Caco-2 (cell line): ENCODE measurements around the gene GH1. TPM values are rescaled to one million over a fixed set of nuclear protein-coding genes. Genes with fewer than 3 reads are reported as not detected.
"Not testable (repeated sequence)": the region's sequence is repeated elsewhere in the genome, so short reads cannot be mapped to it uniquely, and the experiment has no call there.

Experiments used
- BruUV-seq: library from RNA; stranded (reverse); fragments of 400-500 nt; replicated peaks from 2 replicates; lab custom pipeline; 2021; lab: Mats Ljungman, UMichigan
- CTCF ChIA-PET: fragments of 300-600 bp; sonication (Branson Sonifier 250); formaldehyde crosslinking; loops from one replicate; lab custom pipeline; 2022; ENCODE audit warnings: antibody characterized with exemption; lab: Charles Lee
- POLR2A ChIA-PET: fragments of 300-600 bp; sonication (Branson Sonifier 250); formaldehyde crosslinking; loops from one replicate; lab custom pipeline; 2022; ENCODE audit warnings: antibody characterized with exemption; lab: Charles Lee
- DNase-seq, 2 experiments: peaks; one replicate each; pipeline versions ENCODE4 v3.0.0 to v3.0.0-alpha.2; 2020 to 2022
- H3K27me3 ChIP-seq: replicated peaks from 2 replicates; pipeline ENCODE4 v1.6.0; 2011; ENCODE audit warnings: low read length; ENCODE audit not compliant: control insufficient read depth, insufficient read depth
- H3K36me3 ChIP-seq: 2 replicates; pipeline ENCODE4 v1.5.1; 2011; ENCODE audit warnings: low read length; ENCODE audit not compliant: control insufficient read depth, insufficient read depth
- H3K4me1 ChIP-seq: fragments of 250-450 bp; sonication (Bioruptor Pico); 2 replicates; pipeline ENCODE4 v1.5.1; 2020; ENCODE audit warnings: mild to moderate bottlenecking
- H3K4me3 ChIP-seq: 2 replicates; pipeline ENCODE4 v1.5.1; 2011; ENCODE audit warnings: low read depth, mild to moderate bottlenecking, control low read depth, low read length
- H3K9me3 ChIP-seq: fragments of 250-450 bp; sonication (Bioruptor Pico); 2 replicates; pipeline ENCODE4 v1.5.1; 2020; ENCODE audit warnings: mild to moderate bottlenecking, moderate library complexity
- H3K27ac Mint-ChIP-seq: one replicate; pipeline ENCODE4 v1.8.0; 2022; ENCODE audit warnings: mixed read lengths; ENCODE audit not compliant: unreplicated experiment
- H3K27me3 Mint-ChIP-seq: one replicate; pipeline ENCODE4 v1.8.0; 2022; ENCODE audit warnings: mixed read lengths; ENCODE audit not compliant: insufficient read depth, unreplicated experiment
- H3K36me3 Mint-ChIP-seq: one replicate; pipeline ENCODE4 v1.8.0; 2022; ENCODE audit warnings: mild to moderate bottlenecking, mixed read lengths; ENCODE audit not compliant: insufficient read depth, unreplicated experiment
- H3K4me1 Mint-ChIP-seq: one replicate; pipeline ENCODE4 v1.8.0; 2022; ENCODE audit warnings: low read depth, mixed read lengths; ENCODE audit not compliant: unreplicated experiment
- H3K4me3 Mint-ChIP-seq: one replicate; pipeline ENCODE4 v1.8.0; 2022; ENCODE audit warnings: mild to moderate bottlenecking, moderate library complexity, mixed read lengths; ENCODE audit not compliant: unreplicated experiment
- H3K9me3 Mint-ChIP-seq: one replicate; pipeline ENCODE4 v1.8.0; 2022; ENCODE audit warnings: mixed read lengths; ENCODE audit not compliant: unreplicated experiment
- intact Hi-C: fragments of 100-400 bp; cut with micrococcal nuclease; formaldehyde crosslinking; loops from one replicate; pipeline ENCODE4 v1.10.0; 2022; ENCODE audit not compliant: unreplicated experiment
- total RNA-seq: library from RNA; stranded (reverse); gene quantifications from 2 replicates; pipeline ENCODE4 v1.2.3, GENCODE V29; 2022
- TF ChIP-seq, protein P1 (sequence below), 2 experiments: fragments of 200-600 bp in 1 of 2; IDR thresholded peaks; 1 replicate in 1 of 2; 2 replicates in 1 of 2; pipeline versions ENCODE4 v1.5.1 to v1.8.0; 2011 to 2022; ENCODE audit warnings: antibody characterized with exemption in 1 of 2, control low read depth in 1 of 2, inconsistent platforms in 1 of 2, low read depth in 1 of 2, low read length in 1 of 2, mild to moderate bottlenecking in 1 of 2, moderate library complexity in 1 of 2; ENCODE audit not compliant: insufficient read depth in 1 of 2, severe bottlenecking in 1 of 2, unreplicated experiment in 1 of 2

The GH1 gene
- total RNA-seq, 1 experiment from 2014 or later, result not detected

GRCh38 chr17:63917646-63918045 lies 993 bp downstream of the GH1 start:
- H3K4me1 ChIP-seq, result no peaks in the 10 kb centered on the region
- no TSS peak for BruUV-seq
- Mint-ChIP-seq H3K4me3 (no peak overlapping the region), H3K4me1 (no peaks in the 10 kb centered on the region), H3K27me3 (peaks cover 18% of the 10 kb centered on the region), H3K27ac (no peak overlapping the region), H3K9me3 (no peaks in the 10 kb centered on the region), H3K36me3 (no peaks in the 10 kb centered on the region)
- no peaks in the 10 kb centered on the region for H3K36me3 ChIP-seq
- TF ChIP-seq, protein P1, sequence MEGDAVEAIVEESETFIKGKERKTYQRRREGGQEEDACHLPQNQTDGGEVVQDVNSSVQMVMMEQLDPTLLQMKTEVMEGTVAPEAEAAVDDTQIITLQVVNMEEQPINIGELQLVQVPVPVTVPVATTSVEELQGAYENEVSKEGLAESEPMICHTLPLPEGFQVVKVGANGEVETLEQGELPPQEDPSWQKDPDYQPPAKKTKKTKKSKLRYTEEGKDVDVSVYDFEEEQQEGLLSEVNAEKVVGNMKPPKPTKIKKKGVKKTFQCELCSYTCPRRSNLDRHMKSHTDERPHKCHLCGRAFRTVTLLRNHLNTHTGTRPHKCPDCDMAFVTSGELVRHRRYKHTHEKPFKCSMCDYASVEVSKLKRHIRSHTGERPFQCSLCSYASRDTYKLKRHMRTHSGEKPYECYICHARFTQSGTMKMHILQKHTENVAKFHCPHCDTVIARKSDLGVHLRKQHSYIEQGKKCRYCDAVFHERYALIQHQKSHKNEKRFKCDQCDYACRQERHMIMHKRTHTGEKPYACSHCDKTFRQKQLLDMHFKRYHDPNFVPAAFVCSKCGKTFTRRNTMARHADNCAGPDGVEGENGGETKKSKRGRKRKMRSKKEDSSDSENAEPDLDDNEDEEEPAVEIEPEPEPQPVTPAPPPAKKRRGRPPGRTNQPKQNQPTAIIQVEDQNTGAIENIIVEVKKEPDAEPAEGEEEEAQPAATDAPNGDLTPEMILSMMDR (IDR thresholded peaks at IDR 0.05; ENCODE audit: insufficient read depth in 1 of 2, low read depth in 1 of 2, low read length in 1 of 2, severe bottlenecking in 1 of 2, unreplicated experiment in 1 of 2), result no peak
- no peak overlapping the region for H3K4me3 ChIP-seq
- ChIA-PET CTCF (interaction anchor here (3.2 kb wide), 1 partner anchor 29 kb away, joined by 41 read pairs; no protein-coding TSS in a partner anchor), POLR2A (no interaction called here)
- no peaks in the 10 kb centered on the region for H3K27me3 ChIP-seq
- no peaks in the 10 kb centered on the region for H3K9me3 ChIP-seq
- no peak for DNase-seq
- intact Hi-C loops, result no loop called here

- H3K4me1 ChIP-seq, intact Hi-C loops, H3K4me3 Mint-ChIP-seq, POLR2A ChIA-PET, BruUV-seq, H3K4me3 ChIP-seq, H3K9me3 Mint-ChIP-seq, DNase-seq, H3K4me1 Mint-ChIP-seq, H3K36me3 ChIP-seq, H3K36me3 Mint-ChIP-seq, H3K27ac Mint-ChIP-seq, H3K9me3 ChIP-seq, H3K27me3 ChIP-seq: not testable (repeated sequence)
- H3K27me3 Mint-ChIP-seq, result peaks cover 19% of the 10 kb centered on the region
- CTCF ChIA-PET, result interaction anchor here (1.6 kb wide), 1 partner anchor 29 kb away, joined by 5 read pairs; no protein-coding TSS in a partner anchor
Observed at GRCh38 chr17:63917206-63917605, 1.4 kb downstream of the GH1 start.

DNA sequence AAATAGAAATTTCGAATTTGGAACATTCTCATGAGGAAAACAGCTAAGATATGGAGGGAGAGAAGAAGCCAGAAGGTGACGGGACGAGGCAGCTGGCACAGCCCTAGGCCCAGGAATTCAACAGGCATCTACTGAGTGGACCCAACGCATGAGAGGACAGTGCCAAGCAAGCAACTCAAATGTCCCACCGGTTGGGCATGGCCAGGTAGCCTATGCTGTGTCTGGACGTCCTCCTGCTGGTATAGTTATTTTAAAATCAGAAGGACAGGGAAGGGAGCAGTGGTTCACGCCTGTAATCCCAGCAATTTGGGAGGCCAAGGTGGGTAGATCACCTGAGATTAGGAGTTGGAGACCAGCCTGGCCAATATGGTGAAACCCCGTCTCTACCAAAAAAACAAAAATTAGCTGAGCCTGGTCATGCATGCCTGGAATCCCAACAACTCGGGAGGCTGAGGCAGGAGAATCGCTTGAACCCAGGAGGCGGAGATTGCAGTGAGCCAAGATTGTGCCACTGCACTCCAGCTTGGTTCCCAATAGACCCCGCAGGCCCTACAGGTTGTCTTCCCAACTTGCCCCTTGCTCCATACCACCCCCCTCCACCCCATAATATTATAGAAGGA lies 2.0 kb downstream of the GH1 start:
- H3K4me3 Mint-ChIP-seq, result no peak overlapping the region
- ChIA-PET CTCF (interaction anchor here (1.6 kb wide), 1 partner anchor 30 kb away, joined by 5 read pairs; no protein-coding TSS in a partner anchor), POLR2A (no interaction called here)
- H3K9me3 Mint-ChIP-seq, result no peaks in the 10 kb centered on the region
- no peak for DNase-seq
- no peaks in the 10 kb centered on the region for H3K36me3 ChIP-seq
- no peaks in the 10 kb centered on the region for H3K36me3 Mint-ChIP-seq
- no peaks in the 10 kb centered on the region for H3K4me1 ChIP-seq
- no peak overlapping the region for H3K27ac Mint-ChIP-seq
- BruUV-seq, result no TSS peak
- intact Hi-C loops, result no loop called here
- no peaks in the 10 kb centered on the region for H3K4me1 Mint-ChIP-seq
- H3K27me3 ChIP-seq, result no peaks in the 10 kb centered on the region
- peaks cover 19% of the 10 kb centered on the region for H3K27me3 Mint-ChIP-seq
- TF ChIP-seq, protein P1 (IDR thresholded peaks at IDR 0.05; ENCODE audit: insufficient read depth in 1 of 2, low read depth in 1 of 2, low read length in 1 of 2, severe bottlenecking in 1 of 2, unreplicated experiment in 1 of 2), result no peak
- no peaks in the 10 kb centered on the region for H3K9me3 ChIP-seq
- no peak overlapping the region for H3K4me3 ChIP-seq

GRCh38 chr17:63915753-63916152 lies 2.9 kb downstream of the GH1 start:
- peaks cover 23% of the 10 kb centered on the region for H3K27me3 Mint-ChIP-seq
- H3K4me1 ChIP-seq, H3K36me3 ChIP-seq, BruUV-seq, H3K9me3 Mint-ChIP-seq, H3K9me3 ChIP-seq, H3K4me3 ChIP-seq, intact Hi-C loops, DNase-seq, H3K4me3 Mint-ChIP-seq, POLR2A ChIA-PET, H3K27ac Mint-ChIP-seq, H3K36me3 Mint-ChIP-seq, H3K4me1 Mint-ChIP-seq, H3K27me3 ChIP-seq: not testable (repeated sequence)
- CTCF ChIA-PET, result interaction anchor here (1.6 kb wide), 1 partner anchor 31 kb away, joined by 5 read pairs; no protein-coding TSS in a partner anchor
